Stimulated activated naive B cell treated with anti-CD40 and anti-IgM and Interleukin-4, amounts not matched to agents 10 μg/mL and 1 μg/mL and 100 μg/mL, for 72 hours (primary cell): ENCODE measurements around the gene ARHGEF1.

Experiments
- ATAC-seq, 2 donors: fragments of 150-1000 bp; cut with Tn5 transposase; replicated peaks; 2 replicates each; pipeline ENCODE4 v1.10.0; 2021; ENCODE audit warnings: moderate library complexity in 1 of 2
- DNase-seq: peaks from one replicate; pipeline ENCODE4 v3.0.0; 2021
- H3K27ac Mint-ChIP-seq: one replicate; pipeline ENCODE4 v1.8.0; 2022; ENCODE audit warnings: mild to moderate bottlenecking, mixed read lengths
- H3K27me3 Mint-ChIP-seq, 2 donors: one replicate each; pipeline ENCODE4 v1.8.0; 2022; ENCODE audit warnings: mixed read lengths in 2 of 2
- H3K36me3 Mint-ChIP-seq, 2 donors: one replicate each; pipeline ENCODE4 v1.8.0; 2022; ENCODE audit warnings: mixed read lengths in 2 of 2, mild to moderate bottlenecking in 1 of 2
- H3K4me1 Mint-ChIP-seq, 2 donors: one replicate each; pipeline ENCODE4 v1.8.0; 2022; ENCODE audit warnings: mixed read lengths in 2 of 2, mild to moderate bottlenecking in 1 of 2
- H3K4me3 Mint-ChIP-seq, 2 donors: one replicate each; pipeline ENCODE4 v1.8.0; 2022; ENCODE audit warnings: mild to moderate bottlenecking in 2 of 2, mixed read lengths in 2 of 2, moderate library complexity in 1 of 2
- H3K9me3 Mint-ChIP-seq, 2 donors: one replicate each; pipeline ENCODE4 v1.8.0; 2022; ENCODE audit warnings: mixed read lengths in 2 of 2, mild to moderate bottlenecking in 1 of 2

ARHGEF1 gene

GRCh38 chr19:41882568-41883462, at the start of gene ARHGEF1:
TSS of gene ARHGEF1 (plus strand) at chr19:41883184. CDS start at chr19:41888083, 4,899 bp downstream.
- H3K4me1 Mint-ChIP-seq, result peaks cover 49 to 80% of the 10 kb centered on the region in 2 donors
- ATAC-seq (peak; percentile 12 to 20), DNase-seq (peak; percentile 45)
- H3K4me3 Mint-ChIP-seq, result peak within 1 kb of the TSS; percentile 84 to 97
- peak within 1 kb of the TSS; percentile 99 for H3K27ac Mint-ChIP-seq
- peaks cover 45 to 62% of the 10 kb centered on the region in 2 donors for H3K36me3 Mint-ChIP-seq
- H3K27me3 Mint-ChIP-seq, result no peaks in the 10 kb centered on the region
- H3K9me3 Mint-ChIP-seq, result no peaks in the 10 kb centered on the region

- ATAC-seq (no peak), DNase-seq (no peak)
- H3K4me3 Mint-ChIP-seq, result no peak overlapping the region
- no peaks in the 10 kb centered on the region for H3K9me3 Mint-ChIP-seq
- H3K36me3 Mint-ChIP-seq, result no peaks in the 10 kb centered on the region
- H3K27ac Mint-ChIP-seq, result no peak overlapping the region
- H3K27me3 Mint-ChIP-seq, result peaks cover 24 to 41% of the 10 kb centered on the region in 2 donors
- peaks cover 0 to 6% of the 10 kb centered on the region in 2 donors for H3K4me1 Mint-ChIP-seq
Measured at GRCh38 chr19:41837981-41838708, 44.8 kb upstream of the ARHGEF1 start.

GRCh38 chr19:41839211-41839610, 43.8 kb upstream of the ARHGEF1 start:
- peaks cover 0 to 7% of the 10 kb centered on the region in 2 donors for H3K36me3 Mint-ChIP-seq
- ATAC-seq, result no peak
- peaks cover 3 to 7% of the 10 kb centered on the region in 2 donors for H3K9me3 Mint-ChIP-seq
- peaks cover 0 to 6% of the 10 kb centered on the region in 2 donors for H3K4me1 Mint-ChIP-seq
- peaks cover 33 to 49% of the 10 kb centered on the region in 2 donors for H3K27me3 Mint-ChIP-seq
- no peak overlapping the region for H3K4me3 Mint-ChIP-seq
- no peak overlapping the region for H3K27ac Mint-ChIP-seq
- no peak for DNase-seq

- Mint-ChIP-seq H3K4me1 (no peaks in the 10 kb centered on the region), H3K4me3 (no peak overlapping the region), H3K36me3 (peaks cover 0 to 8% of the 10 kb centered on the region in 2 donors), H3K9me3 (peaks cover 5 to 9% of the 10 kb centered on the region in 2 donors), H3K27me3 (peaks cover 23 to 30% of the 10 kb centered on the region in 2 donors), H3K27ac (peak overlapping the region; percentile 31)
- ATAC-seq (no peak), DNase-seq (no peak)
Measured at GRCh38 chr19:41843371-41843770, 39.6 kb upstream of the ARHGEF1 start.

- no peak within 1 kb of the TSS for H3K4me3 Mint-ChIP-seq
- H3K27ac Mint-ChIP-seq, result no peak within 1 kb of the TSS
- no peak for ATAC-seq
- no peak for DNase-seq
- H3K9me3 Mint-ChIP-seq, result peaks cover 5 to 9% of the 10 kb centered on the region in 2 donors
- H3K27me3 Mint-ChIP-seq, result peaks cover 16 to 20% of the 10 kb centered on the region in 2 donors
- H3K36me3 Mint-ChIP-seq, result peaks cover 0 to 8% of the 10 kb centered on the region in 2 donors
- H3K4me1 Mint-ChIP-seq, result no peaks in the 10 kb centered on the region
Measured at GRCh38 chr19:41844601-41845000, 38.4 kb upstream of the ARHGEF1 start, which contains the start of gene LYPD4. TSS of gene LYPD4 (minus strand) at chr19:41844683. CDS start at chr19:41839285, 5,398 bp downstream.

- Mint-ChIP-seq H3K27ac (no peak within 1 kb of the TSS), H3K4me3 (no peak within 1 kb of the TSS), H3K9me3 (peaks cover 5 to 9% of the 10 kb centered on the region in 2 donors), H3K4me1 (no peaks in the 10 kb centered on the region), H3K27me3 (peaks cover 16 to 20% of the 10 kb centered on the region in 2 donors), H3K36me3 (peaks cover 0 to 8% of the 10 kb centered on the region in 2 donors)
- ATAC-seq, result no peak
- no peak for DNase-seq
Measured at GRCh38 chr19:41845001-41845050, 38.2 kb upstream of the ARHGEF1 start, which contains the start of gene DMRTC2. TSS of gene DMRTC2 (plus strand) at chr19:41845042. CDS start at chr19:41847429, 2,387 bp downstream.

GRCh38 chr19:41845051-41845590, 37.9 kb upstream of the ARHGEF1 start:
- H3K4me3 Mint-ChIP-seq, result no peak overlapping the region
- no peak overlapping the region for H3K27ac Mint-ChIP-seq
- peaks cover 0 to 8% of the 10 kb centered on the region in 2 donors for H3K36me3 Mint-ChIP-seq
- H3K27me3 Mint-ChIP-seq, result peaks cover 16 to 18% of the 10 kb centered on the region in 2 donors
- H3K4me1 Mint-ChIP-seq, result no peaks in the 10 kb centered on the region
- no peak for ATAC-seq
- no peak for DNase-seq
- H3K9me3 Mint-ChIP-seq, result peaks cover 5 to 9% of the 10 kb centered on the region in 2 donors

- Mint-ChIP-seq H3K4me1 (no peaks in the 10 kb centered on the region), H3K4me3 (no peak overlapping the region), H3K27ac (no peak overlapping the region), H3K9me3 (peaks cover 5 to 9% of the 10 kb centered on the region in 2 donors), H3K36me3 (peaks cover 0 to 8% of the 10 kb centered on the region in 2 donors), H3K27me3 (peaks cover 15 to 16% of the 10 kb centered on the region in 2 donors)
- ATAC-seq (no peak), DNase-seq (no peak)
Measured at GRCh38 chr19:41847351-41848105, 35.5 kb upstream of the ARHGEF1 start.

- Mint-ChIP-seq H3K4me3 (no peak overlapping the region), H3K27ac (peak overlapping the region; percentile 33), H3K27me3 (peaks cover 11 to 13% of the 10 kb centered on the region in 2 donors), H3K4me1 (peaks cover under 1 to 3% of the 10 kb centered on the region in 2 donors), H3K9me3 (peaks cover 5 to 7% of the 10 kb centered on the region in 2 donors), H3K36me3 (peaks cover 0 to 6% of the 10 kb centered on the region in 2 donors)
- DNase-seq (no peak), ATAC-seq (no peak)
Measured at GRCh38 chr19:41848666-41849065, 34.3 kb upstream of the ARHGEF1 start.

GRCh38 chr19:41849067-41849466, 33.9 kb upstream of the ARHGEF1 start:
- peaks cover 3% of the 10 kb centered on the region in 2 donors for H3K9me3 Mint-ChIP-seq
- H3K27ac Mint-ChIP-seq, result no peak overlapping the region
- DNase-seq (no peak), ATAC-seq (no peak)
- peaks cover 2 to 5% of the 10 kb centered on the region in 2 donors for H3K4me1 Mint-ChIP-seq
- no peak overlapping the region for H3K4me3 Mint-ChIP-seq
- peaks cover 0 to 2% of the 10 kb centered on the region in 2 donors for H3K36me3 Mint-ChIP-seq
- peaks cover 7 to 9% of the 10 kb centered on the region in 2 donors for H3K27me3 Mint-ChIP-seq

- Mint-ChIP-seq H3K9me3 (no peaks in the 10 kb centered on the region), H3K36me3 (no peaks in the 10 kb centered on the region)
Measured at GRCh38 chr19:41850381-41850780, 32.6 kb upstream of the ARHGEF1 start.

GRCh38 chr19:41851456-41851855, 31.5 kb upstream of the ARHGEF1 start:
- Mint-ChIP-seq H3K27ac (no peak overlapping the region), H3K9me3 (no peaks in the 10 kb centered on the region), H3K4me3 (no peak overlapping the region), H3K27me3 (no peaks in the 10 kb centered on the region), H3K4me1 (peaks cover 2 to 5% of the 10 kb centered on the region in 2 donors), H3K36me3 (no peaks in the 10 kb centered on the region)
- DNase-seq (no peak), ATAC-seq (no peak)

More at GRCh38 chr19:41850381-41850780, 32.6 kb upstream of the ARHGEF1 start:
- Mint-ChIP-seq H3K27ac (no peak overlapping the region), H3K4me3 (no peak overlapping the region), H3K4me1 (peaks cover 2 to 5% of the 10 kb centered on the region in 2 donors), H3K27me3 (peaks cover 4 to 7% of the 10 kb centered on the region in 2 donors)
- no peak for ATAC-seq
- no peak for DNase-seq

GRCh38 chr19:41853344-41853743, 29.6 kb upstream of the ARHGEF1 start:
- no peaks in the 10 kb centered on the region for H3K27me3 Mint-ChIP-seq
- ATAC-seq (no peak), DNase-seq (no peak)
- no peak overlapping the region for H3K4me3 Mint-ChIP-seq
- H3K27ac Mint-ChIP-seq, result no peak overlapping the region
- H3K9me3 Mint-ChIP-seq, result no peaks in the 10 kb centered on the region
- H3K36me3 Mint-ChIP-seq, result no peaks in the 10 kb centered on the region
- peaks cover 2 to 5% of the 10 kb centered on the region in 2 donors for H3K4me1 Mint-ChIP-seq

- Mint-ChIP-seq H3K4me1 (peaks cover 2 to 5% of the 10 kb centered on the region in 2 donors), H3K36me3 (no peaks in the 10 kb centered on the region), H3K27me3 (no peaks in the 10 kb centered on the region), H3K9me3 (no peaks in the 10 kb centered on the region), H3K4me3 (no peak overlapping the region), H3K27ac (no peak overlapping the region)
- DNase-seq (no peak), ATAC-seq (peak; percentile 29)
Measured at GRCh38 chr19:41853768-41854167, 29.2 kb upstream of the ARHGEF1 start.
